Hepatocyte (in vitro differentiated cells): ENCODE results near the gene RND1. TPM values are rescaled to one million over a fixed set of nuclear protein-coding genes. Genes with fewer than 3 reads are reported as not detected.

Experiments used
- DNase-seq: peaks from one replicate; pipeline ENCODE4 v3.0.0-alpha.2; 2016; ENCODE audit warnings: low spot score
- H2AFZ ChIP-seq: fragments of 200-600 bp; sonication (generic); 2 replicates; pipeline ENCODE4 v1.6.0; 2016; ENCODE audit warnings: antibody characterized with exemption, mild to moderate bottlenecking
- H3K27ac ChIP-seq: fragments of 200-600 bp; sonication (generic); 2 replicates; pipeline ENCODE4 v1.5.1; 2016; ENCODE audit warnings: mild to moderate bottlenecking
- H3K27me3 ChIP-seq: fragments of 200-600 bp; sonication (generic); 2 replicates; pipeline ENCODE4 v1.6.1; 2016
- H3K36me3 ChIP-seq: fragments of 200-600 bp; sonication (generic); replicated peaks from 2 replicates; pipeline ENCODE4 v1.5.1; 2016; ENCODE audit warnings: low read depth; ENCODE audit not compliant: insufficient read depth
- H3K4me1 ChIP-seq: fragments of 200-600 bp; sonication (generic); 2 replicates; pipeline ENCODE4 v1.5.1; 2016; ENCODE audit warnings: mild to moderate bottlenecking, moderate library complexity; ENCODE audit not compliant: insufficient read depth
- H3K4me2 ChIP-seq: fragments of 200-600 bp; sonication (generic); 2 replicates; pipeline ENCODE4 v1.6.0; 2016
- H3K4me3 ChIP-seq: fragments of 200-600 bp; sonication (generic); 2 replicates; pipeline ENCODE4 v1.5.1; 2016; ENCODE audit warnings: mild to moderate bottlenecking
- H3K79me2 ChIP-seq: fragments of 200-600 bp; sonication (generic); 2 replicates; pipeline ENCODE4 v1.6.0; 2017; ENCODE audit warnings: mild to moderate bottlenecking
- H3K9me2 ChIP-seq: fragments of 200-600 bp; sonication (generic); replicated peaks from 2 replicates; pipeline ENCODE4 v1.6.0; 2017; ENCODE audit warnings: mild to moderate bottlenecking; ENCODE audit not compliant: insufficient read depth
- H3K9me3 ChIP-seq: fragments of 200-600 bp; sonication (generic); 2 replicates; pipeline ENCODE4 v1.5.1; 2016; ENCODE audit warnings: low read depth, mild to moderate bottlenecking
- H4K20me1 ChIP-seq: fragments of 200-600 bp; sonication (generic); 2 replicates; pipeline ENCODE4 v1.6.0; 2016; ENCODE audit warnings: mild to moderate bottlenecking; ENCODE audit not compliant: insufficient read depth, poor library complexity, severe bottlenecking
- CTCF ChIP-seq: fragments of 200-600 bp; sonication (generic); IDR thresholded peaks from 2 replicates; pipeline ENCODE4 v1.5.1; 2016; ENCODE audit warnings: antibody characterized with exemption, mild to moderate bottlenecking; ENCODE audit not compliant: poor library complexity
- EZH2 ChIP-seq: fragments of 200-600 bp; sonication (generic); IDR thresholded peaks from 2 replicates; pipeline ENCODE4 v1.6.1; 2016; ENCODE audit warnings: antibody characterized with exemption, mild to moderate bottlenecking, borderline replicate concordance
- EZH2phosphoT487 ChIP-seq: fragments of 200-600 bp; sonication (generic); IDR thresholded peaks from one replicate; pipeline ENCODE4 v1.6.1; 2018; ENCODE audit warnings: antibody characterized with exemption, mild to moderate bottlenecking, low read depth, moderate library complexity; ENCODE audit not compliant: unreplicated experiment, severe bottlenecking
- WGBS: methylation state at CpG from one replicate; pipeline ENCODE4 v1.1.6; 2016; ENCODE audit warnings: low lambda C conversion rate; ENCODE audit errors: missing lambda C conversion rate; 5-methylcytosine and 5-hydroxymethylcytosine counted together
- polyA plus RNA-seq: library from polyadenylated mRNA; unstranded; fragments of >200 nt; fragmentation: Nextera tagmentation; extraction: Ambion mirVana; gene quantifications from 2 replicates; pipeline ENCODE4 v1.2.1, GENCODE V29; 2016
- total RNA-seq: library from RNA; depleted of rRNA; stranded (reverse); fragments of >200 nt; gene quantifications from 2 replicates; pipeline ENCODE4 v1.2.3, GENCODE V29; 2014

The RND1 gene
- total and polyA plus RNA-seq, 2 experiments from 2014 or later, result 39.1 to 78.5 TPM

- H3K9me2 ChIP-seq, result no peaks in the 10 kb centered on the region
- no peak overlapping the region for H2AFZ ChIP-seq
- no peak for DNase-seq
- no peak overlapping the region for H3K4me3 ChIP-seq
- no peak overlapping the region for H3K4me2 ChIP-seq
- H3K79me2 ChIP-seq, result peaks cover 4% of the 10 kb centered on the region
- no peaks in the 10 kb centered on the region for H3K36me3 ChIP-seq
- no peaks in the 10 kb centered on the region for H3K27me3 ChIP-seq
- no peaks in the 10 kb centered on the region for H3K9me3 ChIP-seq
- H3K27ac ChIP-seq, result no peak overlapping the region
- TF ChIP-seq EZH2phosphoT487, result no peak
- no peak for TF ChIP-seq CTCF
- no peak for TF ChIP-seq EZH2
- peaks cover 7% of the 10 kb centered on the region for H3K4me1 ChIP-seq
- 89% methylated on average over 2 of the region's 2 CpGs for WGBS
- H4K20me1 ChIP-seq, result no peaks in the 10 kb centered on the region
Measured at GRCh38 chr12:48822711-48823110, 43.0 kb downstream of the RND1 start.

GRCh38 chr12:48822139-48822538 lies 43.5 kb downstream of the RND1 start:
- H4K20me1 ChIP-seq, result no peaks in the 10 kb centered on the region
- no peak overlapping the region for H3K4me3 ChIP-seq
- no peak overlapping the region for H2AFZ ChIP-seq
- H3K27ac ChIP-seq, result no peak overlapping the region
- H3K79me2 ChIP-seq, result peaks cover 7% of the 10 kb centered on the region
- H3K36me3 ChIP-seq, result no peaks in the 10 kb centered on the region
- H3K4me2 ChIP-seq, result no peak overlapping the region
- WGBS, result 87% methylated on average over 5 of the region's 5 CpGs
- no peak for TF ChIP-seq EZH2
- TF ChIP-seq EZH2phosphoT487, result no peak
- TF ChIP-seq CTCF, result no peak
- no peaks in the 10 kb centered on the region for H3K9me3 ChIP-seq
- DNase-seq, result no peak
- H3K9me2 ChIP-seq, result no peaks in the 10 kb centered on the region
- no peaks in the 10 kb centered on the region for H3K27me3 ChIP-seq
- peaks cover 12% of the 10 kb centered on the region for H3K4me1 ChIP-seq

- Histone ChIP-seq H3K4me1 (peaks cover 28% of the 10 kb centered on the region), H3K79me2 (peaks cover 17% of the 10 kb centered on the region), H2AFZ (no peak overlapping the region), H4K20me1 (no peaks in the 10 kb centered on the region), H3K36me3 (no peaks in the 10 kb centered on the region), H3K27me3 (no peaks in the 10 kb centered on the region), H3K9me3 (no peaks in the 10 kb centered on the region), H3K9me2 (no peaks in the 10 kb centered on the region), H3K4me2 (peak overlapping the region; percentile 100), H3K27ac (no peak overlapping the region), H3K4me3 (no peak overlapping the region)
- TF ChIP-seq EZH2, result no peak
- TF ChIP-seq CTCF, result no peak
- TF ChIP-seq EZH2phosphoT487, result no peak
- DNase-seq, result no peak
- 73% methylated on average over 5 of the region's 5 CpGs for WGBS
Measured at GRCh38 chr12:48819986-48820725, 45.5 kb downstream of the RND1 start.
